HL-60/S4 treated with phorbol 12-myristate 13-acetate at 8.2 ng/mL for 4 days and 3 days (cell line): ENCODE data around the gene MPZ.

Experiments used
- in situ Hi-C: fragments of 300-500 bp; cut with MboI; formaldehyde crosslinking; loops from 2 replicates; pipeline ENCODE4 v1.15.0; 2022; ENCODE audit warnings: low sequenced_read_pairs

MPZ gene

GRCh38 chr1:161304927-161305866 lies 4.6 kb downstream of the MPZ start:
- in situ Hi-C loops, result no loop called here

GRCh38 chr1:161300478-161300877 lies 9.3 kb downstream of the MPZ start:
- in situ Hi-C loops, result no loop called here

- in situ Hi-C loops, result no loop called here
These were observed 10.4 kb downstream of the MPZ start for GRCh38 chr1:161299347-161299746.

- in situ Hi-C loops, result no loop called here
These were observed 11.7 kb downstream of the MPZ start for GRCh38 chr1:161298116-161298515.

GRCh38 chr1:161297415-161297814 lies 12.4 kb downstream of the MPZ start:
- in situ Hi-C loops, result no loop called here

- in situ Hi-C loops, result no loop called here
These were observed 19.0 kb downstream of the MPZ start for GRCh38 chr1:161290779-161291178.

GRCh38 chr1:161287482-161288054 lies 22.2 kb downstream of the MPZ start:
- in situ Hi-C loops, result no loop called here

GRCh38 chr1:161285521-161285920 lies 24.2 kb downstream of the MPZ start:
- in situ Hi-C loops, result no loop called here

- in situ Hi-C loops, result no loop called here
These were observed 24.7 kb downstream of the MPZ start for GRCh38 chr1:161285113-161285512.

GRCh38 chr1:161282991-161283390 lies 26.8 kb downstream of the MPZ start:
- in situ Hi-C loops, result no loop called here

- in situ Hi-C loops, result no loop called here
These were observed 34.9 kb downstream of the MPZ start for GRCh38 chr1:161274874-161275273.

GRCh38 chr1:161273402-161273801 lies 36.4 kb downstream of the MPZ start:
- in situ Hi-C loops, result no loop called here

- in situ Hi-C loops, result no loop called here
These were observed 42.4 kb downstream of the MPZ start for GRCh38 chr1:161267321-161267720.

GRCh38 chr1:161266836-161267235 lies 42.9 kb downstream of the MPZ start:
- in situ Hi-C loops, result no loop called here

- in situ Hi-C loops, result no loop called here
These were observed 43.6 kb downstream of the MPZ start for GRCh38 chr1:161266202-161266601.

GRCh38 chr1:161265305-161265704 lies 44.5 kb downstream of the MPZ start:
- in situ Hi-C loops, result no loop called here

- in situ Hi-C loops, result no loop called here
These were observed 48.2 kb downstream of the MPZ start for GRCh38 chr1:161261261-161262235.

GRCh38 chr1:161260376-161261260 lies 49.1 kb downstream of the MPZ start:
- in situ Hi-C loops, result no loop called here

GRCh38 chr1:161259765-161260164 lies 50.0 kb downstream of the MPZ start:
- in situ Hi-C loops, result no loop called here

- in situ Hi-C loops, result no loop called here
These were observed 50.4 kb downstream of the MPZ start for GRCh38 chr1:161259345-161259702.
